ENCODE data around the gene RABGEF1.
A peak's percentile ranks its signal among the peaks of the same experiment; 100 is the strongest.
"Not testable (repeated sequence)": the region's sequence is repeated elsewhere in the genome, so short reads cannot be mapped to it uniquely, and the experiment has no call there.

RABGEF1 gene

GRCh38 chr7:66756889-66757288, 16.4 kb downstream of the RABGEF1 start:
- no peak overlapping the region for H3K27ac Mint-ChIP-seq
- H3K9me3 Mint-ChIP-seq = no peaks in the 10 kb centered on the region
- H3K27me3 Mint-ChIP-seq (ENCODE audit: low read depth, poor library complexity) = peaks cover 3% of the 10 kb centered on the region
- no peak for DNase-seq
- H3K36me3 Mint-ChIP-seq (ENCODE audit: low read depth) = peaks cover 4% of the 10 kb centered on the region
- H3K4me3 Mint-ChIP-seq = no peak overlapping the region
- peaks cover 16% of the 10 kb centered on the region for H3K4me1 Mint-ChIP-seq
- TF ChIP-seq CTCF (IDR thresholded peaks at IDR 0.05) = no peak

- TF ChIP-seq CTCF (IDR thresholded peaks at IDR 0.05) = no peak
- peaks cover 16% of the 10 kb centered on the region for H3K4me1 Mint-ChIP-seq
- peaks cover 6% of the 10 kb centered on the region for H3K9me3 Mint-ChIP-seq
- peaks cover 12% of the 10 kb centered on the region for H3K36me3 Mint-ChIP-seq (ENCODE audit: low read depth)
- no peak overlapping the region for H3K27ac Mint-ChIP-seq
- DNase-seq = no peak
- H3K4me3 Mint-ChIP-seq = no peak overlapping the region
- peaks cover 3% of the 10 kb centered on the region for H3K27me3 Mint-ChIP-seq (ENCODE audit: low read depth, poor library complexity)
Observed at GRCh38 chr7:66757939-66758338, 17.4 kb downstream of the RABGEF1 start.

GRCh38 chr7:66758950-66759628, 18.6 kb downstream of the RABGEF1 start:
- Mint-ChIP-seq H3K4me1 (peaks cover 16% of the 10 kb centered on the region), H3K27ac (peak overlapping the region; percentile 86), H3K36me3 (ENCODE audit: low read depth) (peaks cover 23% of the 10 kb centered on the region), H3K27me3 (ENCODE audit: low read depth, poor library complexity) (peaks cover 3% of the 10 kb centered on the region), H3K4me3 (no peak overlapping the region), H3K9me3 (peaks cover 16% of the 10 kb centered on the region)
- DNase-seq = no peak
- TF ChIP-seq CTCF (IDR thresholded peaks at IDR 0.05) = no peak

- DNase-seq = not testable (repeated sequence)
Observed at GRCh38 chr7:66763183-66763582, 22.6 kb downstream of the RABGEF1 start.

GRCh38 chr7:66763633-66764355, 23.3 kb downstream of the RABGEF1 start:
- not testable (repeated sequence) for H3K27me3 Mint-ChIP-seq (ENCODE audit: low read depth, poor library complexity); H3K4me3 Mint-ChIP-seq; H3K27ac Mint-ChIP-seq; DNase-seq
- Mint-ChIP-seq H3K36me3 (ENCODE audit: low read depth) (peaks cover 30% of the 10 kb centered on the region), H3K4me1 (peaks cover 17% of the 10 kb centered on the region), H3K9me3 (peaks cover 23% of the 10 kb centered on the region)

More at GRCh38 chr7:66763183-66763582, 22.6 kb downstream of the RABGEF1 start:
- not testable (repeated sequence) for H3K4me3 Mint-ChIP-seq; H3K27me3 Mint-ChIP-seq (ENCODE audit: low read depth, poor library complexity); H3K27ac Mint-ChIP-seq
- peaks cover 23% of the 10 kb centered on the region for H3K9me3 Mint-ChIP-seq
- H3K36me3 Mint-ChIP-seq (ENCODE audit: low read depth) = peaks cover 30% of the 10 kb centered on the region
- H3K4me1 Mint-ChIP-seq = peaks cover 23% of the 10 kb centered on the region

- peaks cover 20% of the 10 kb centered on the region for H3K4me1 Mint-ChIP-seq
- peaks cover 23% of the 10 kb centered on the region for H3K9me3 Mint-ChIP-seq
- not testable (repeated sequence) for H3K4me3 Mint-ChIP-seq; DNase-seq; H3K27ac Mint-ChIP-seq; H3K27me3 Mint-ChIP-seq (ENCODE audit: low read depth, poor library complexity)
- peaks cover 30% of the 10 kb centered on the region for H3K36me3 Mint-ChIP-seq (ENCODE audit: low read depth)
Observed at GRCh38 chr7:66764905-66765304, 24.4 kb downstream of the RABGEF1 start.

GRCh38 chr7:66765322-66766025, 24.9 kb downstream of the RABGEF1 start:
- DNase-seq; H3K27me3 Mint-ChIP-seq (ENCODE audit: low read depth, poor library complexity); H3K27ac Mint-ChIP-seq; H3K4me3 Mint-ChIP-seq: not testable (repeated sequence)
- H3K4me1 Mint-ChIP-seq = peaks cover 23% of the 10 kb centered on the region
- peaks cover 23% of the 10 kb centered on the region for H3K9me3 Mint-ChIP-seq
- H3K36me3 Mint-ChIP-seq (ENCODE audit: low read depth) = peaks cover 29% of the 10 kb centered on the region

Measured in nephron progenitor cell (in vitro differentiated cells).